OCI-LY1 (cell line): ENCODE data around the gene USP34.

Source experiments
- H2AFZ ChIP-seq: fragments of 200-600 bp; sonication (generic), shearing (Covaris generic); 2 replicates; pipeline ENCODE4 v1.6.0; 2014; ENCODE audit warnings: antibody characterized with exemption, mild to moderate bottlenecking, low read length
- H3F3A ChIP-seq: fragments of 200-600 bp; sonication (generic), shearing (Covaris generic); 2 replicates; pipeline ENCODE4 v1.6.0; 2014; ENCODE audit warnings: mild to moderate bottlenecking, antibody characterized with exemption, low read length, moderate library complexity; ENCODE audit not compliant: insufficient read depth
- H3K27ac ChIP-seq: fragments of 200-600 bp; sonication (generic); 2 replicates; pipeline ENCODE4 v1.5.1; 2014; ENCODE audit warnings: low read length, mixed run types, mild to moderate bottlenecking, low read depth; ENCODE audit not compliant: poor library complexity, severe bottlenecking
- H3K27me3 ChIP-seq: fragments of 200-600 bp; sonication (generic); 2 replicates; pipeline ENCODE4 v1.6.0; 2014; ENCODE audit warnings: antibody characterized with exemption, mild to moderate bottlenecking, low read length, moderate library complexity; ENCODE audit not compliant: insufficient read depth
- H3K36me3 ChIP-seq: fragments of 200-600 bp; sonication (generic); 2 replicates; pipeline ENCODE4 v1.6.1; 2014; ENCODE audit warnings: mild to moderate bottlenecking, antibody characterized with exemption, low read length, moderate library complexity, mixed read lengths; ENCODE audit not compliant: insufficient read depth
- H3K4me1 ChIP-seq: fragments of 200-600 bp; sonication (generic); 2 replicates; pipeline ENCODE4 v1.5.1; 2014; ENCODE audit warnings: mild to moderate bottlenecking, low read length, moderate library complexity; ENCODE audit not compliant: insufficient read depth, severe bottlenecking
- H3K4me2 ChIP-seq: fragments of 200-600 bp; sonication (generic), shearing (Covaris generic); 2 replicates; pipeline ENCODE4 v1.6.1; 2014; ENCODE audit warnings: low read length
- H3K4me3 ChIP-seq: fragments of 200-600 bp; sonication (generic); 2 replicates; pipeline ENCODE4 v1.5.1; 2014; ENCODE audit warnings: low read length, low read depth, mild to moderate bottlenecking, mixed read lengths; ENCODE audit not compliant: poor library complexity, severe bottlenecking
- H3K79me2 ChIP-seq: fragments of 200-600 bp; shearing (Covaris generic); 2 replicates; pipeline ENCODE4 v1.6.1; 2016; ENCODE audit warnings: mixed run types, low read length, mixed read lengths; ENCODE audit not compliant: insufficient read depth
- H3K9ac ChIP-seq: fragments of 200-600 bp; sonication (generic), shearing (Covaris generic); 2 replicates; pipeline ENCODE4 v1.6.1; 2014; ENCODE audit warnings: mild to moderate bottlenecking, low read length, mixed read lengths
- H3K9me2 ChIP-seq: fragments of 200-600 bp; sonication (generic), shearing (Covaris generic); 2 replicates; pipeline ENCODE4 v1.6.1; 2014; ENCODE audit warnings: low read depth, mild to moderate bottlenecking, low read length, mixed read lengths
- H3K9me3 ChIP-seq: fragments of 200-600 bp; shearing (Covaris generic); 2 replicates; pipeline ENCODE4 v1.6.1; 2014; ENCODE audit warnings: low read length, mixed read lengths
- H4K20me1 ChIP-seq: fragments of 200-600 bp; sonication (generic), shearing (Covaris generic); 2 replicates; pipeline ENCODE4 v1.6.0; 2016; ENCODE audit warnings: mild to moderate bottlenecking, low read length; ENCODE audit not compliant: insufficient read depth
- EZH2 ChIP-seq: fragments of 200-600 bp; sonication (generic), shearing (Covaris generic); IDR thresholded peaks from 2 replicates; pipeline ENCODE4 v1.8.0; 2017; ENCODE audit warnings: borderline replicate concordance, mixed run types, mild to moderate bottlenecking, antibody characterized with exemption, low read length, moderate library complexity, mixed read lengths
- TF ChIP-seq, protein P1 (sequence below): fragments of 200-600 bp; sonication (generic), shearing (Covaris generic); IDR thresholded peaks from 2 replicates; pipeline ENCODE4 v1.5.1; 2017; ENCODE audit warnings: mild to moderate bottlenecking, antibody characterized with exemption, low read length, moderate library complexity, mixed read lengths

Gene USP34

DNA sequence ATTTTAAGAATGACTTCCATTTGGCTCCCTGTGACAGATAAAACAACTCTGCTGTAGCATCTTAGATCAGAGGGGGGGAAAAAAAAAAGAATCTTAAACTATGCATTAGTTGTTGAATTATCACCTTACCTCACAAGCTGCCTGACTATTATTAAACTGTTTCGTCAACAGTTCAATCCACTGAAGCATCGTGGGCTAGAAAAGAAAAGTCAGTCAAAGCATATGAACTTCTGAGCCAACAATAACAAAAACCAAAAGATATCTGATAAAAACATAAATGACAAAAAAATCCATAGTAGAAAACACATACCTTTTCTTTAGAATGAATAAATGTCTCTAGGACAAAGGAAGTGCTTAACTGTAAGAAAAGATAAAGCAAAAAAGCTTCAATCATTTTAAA lies 235.2 kb downstream of the USP34 start:
- Histone ChIP-seq H3K9me3 (no peaks in the 10 kb centered on the region), H3K79me2 (no peaks in the 10 kb centered on the region), H3K4me3 (no peak overlapping the region), H3F3A (no peaks in the 10 kb centered on the region), H3K27ac (no peak overlapping the region), H3K4me1 (no peaks in the 10 kb centered on the region), H3K27me3 (no peaks in the 10 kb centered on the region), H3K9ac (no peak overlapping the region), H4K20me1 (no peaks in the 10 kb centered on the region), H3K4me2 (no peak overlapping the region), H3K36me3 (peaks cover 81% of the 10 kb centered on the region), H3K9me2 (no peaks in the 10 kb centered on the region), H2AFZ (no peak overlapping the region)
- TF ChIP-seq, protein P1, sequence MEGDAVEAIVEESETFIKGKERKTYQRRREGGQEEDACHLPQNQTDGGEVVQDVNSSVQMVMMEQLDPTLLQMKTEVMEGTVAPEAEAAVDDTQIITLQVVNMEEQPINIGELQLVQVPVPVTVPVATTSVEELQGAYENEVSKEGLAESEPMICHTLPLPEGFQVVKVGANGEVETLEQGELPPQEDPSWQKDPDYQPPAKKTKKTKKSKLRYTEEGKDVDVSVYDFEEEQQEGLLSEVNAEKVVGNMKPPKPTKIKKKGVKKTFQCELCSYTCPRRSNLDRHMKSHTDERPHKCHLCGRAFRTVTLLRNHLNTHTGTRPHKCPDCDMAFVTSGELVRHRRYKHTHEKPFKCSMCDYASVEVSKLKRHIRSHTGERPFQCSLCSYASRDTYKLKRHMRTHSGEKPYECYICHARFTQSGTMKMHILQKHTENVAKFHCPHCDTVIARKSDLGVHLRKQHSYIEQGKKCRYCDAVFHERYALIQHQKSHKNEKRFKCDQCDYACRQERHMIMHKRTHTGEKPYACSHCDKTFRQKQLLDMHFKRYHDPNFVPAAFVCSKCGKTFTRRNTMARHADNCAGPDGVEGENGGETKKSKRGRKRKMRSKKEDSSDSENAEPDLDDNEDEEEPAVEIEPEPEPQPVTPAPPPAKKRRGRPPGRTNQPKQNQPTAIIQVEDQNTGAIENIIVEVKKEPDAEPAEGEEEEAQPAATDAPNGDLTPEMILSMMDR: no peak
- TF ChIP-seq EZH2: no peak

DNA sequence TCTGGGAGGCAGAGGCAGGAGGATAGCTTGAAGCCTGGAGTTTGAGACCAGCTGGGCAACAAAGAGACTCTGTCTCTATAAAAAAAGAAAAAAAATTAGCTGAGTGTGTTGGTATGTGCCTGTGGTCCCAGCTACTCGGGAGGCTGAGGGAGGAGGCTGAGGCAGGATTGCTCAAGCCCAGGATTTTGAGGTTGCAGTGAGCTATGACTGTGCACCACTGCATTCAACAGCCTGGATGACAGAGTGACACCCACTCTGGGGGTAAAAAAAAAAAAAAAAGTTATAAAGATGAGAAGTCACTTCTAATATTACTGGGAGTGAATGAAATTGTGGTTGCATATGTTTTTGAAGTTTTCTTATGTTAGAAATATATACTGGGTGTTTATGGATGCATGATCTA lies 237.3 kb downstream of the USP34 start:
- no peaks in the 10 kb centered on the region for H3K4me1 ChIP-seq
- H3K4me2 ChIP-seq: no peak overlapping the region
- TF ChIP-seq, protein P1: no peak
- no peak for TF ChIP-seq EZH2
- no peaks in the 10 kb centered on the region for H3K9me3 ChIP-seq
- H4K20me1 ChIP-seq: no peaks in the 10 kb centered on the region
- no peak overlapping the region for H3K27ac ChIP-seq
- peaks cover 83% of the 10 kb centered on the region for H3K36me3 ChIP-seq
- no peak overlapping the region for H2AFZ ChIP-seq
- no peaks in the 10 kb centered on the region for H3K9me2 ChIP-seq
- no peak overlapping the region for H3K9ac ChIP-seq
- H3F3A ChIP-seq: no peaks in the 10 kb centered on the region
- H3K27me3 ChIP-seq: no peaks in the 10 kb centered on the region
- H3K79me2 ChIP-seq: no peaks in the 10 kb centered on the region
- no peak overlapping the region for H3K4me3 ChIP-seq

DNA sequence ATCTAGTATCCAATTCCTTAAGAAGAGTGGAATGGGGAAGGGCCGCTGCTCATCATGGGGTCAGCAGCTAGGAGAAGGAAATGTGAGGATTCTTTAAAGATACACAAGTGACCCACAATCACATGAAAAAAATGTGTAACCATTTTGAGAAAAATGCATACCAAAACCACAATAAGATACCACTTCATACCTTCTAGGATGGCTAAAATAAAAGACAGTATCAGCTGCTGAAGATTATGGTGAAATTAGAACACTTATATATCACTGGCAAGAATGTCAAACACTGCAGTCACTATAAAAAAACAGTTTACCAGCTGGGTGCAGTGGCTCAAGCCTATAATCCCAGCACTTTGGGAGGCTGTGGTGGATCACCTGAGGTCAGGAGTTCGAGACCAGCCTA lies 241.0 kb downstream of the USP34 start:
- Histone ChIP-seq H3K4me3 (no peak overlapping the region), H3K9me3 (no peaks in the 10 kb centered on the region), H3K27me3 (no peaks in the 10 kb centered on the region), H3F3A (no peaks in the 10 kb centered on the region), H3K36me3 (peaks cover 89% of the 10 kb centered on the region), H3K9ac (no peak overlapping the region), H3K4me2 (no peak overlapping the region), H3K4me1 (no peaks in the 10 kb centered on the region), H3K79me2 (no peaks in the 10 kb centered on the region), H3K27ac (no peak overlapping the region), H2AFZ (no peak overlapping the region), H4K20me1 (no peaks in the 10 kb centered on the region), H3K9me2 (no peaks in the 10 kb centered on the region)
- TF ChIP-seq, protein P1: no peak
- no peak for TF ChIP-seq EZH2
